Superior temporal gyrus (tissue), 1 donor: ENCODE data around the gene TRPM4.
A peak's percentile ranks its signal among the peaks of the same experiment; 100 is the strongest.
"Not testable (repeated sequence)": the region's sequence is repeated elsewhere in the genome, so short reads cannot be mapped to it uniquely, and the experiment has no call there.

Experiments
- DNase-seq: peaks from one replicate; pipeline ENCODE4 v3.0.0-alpha.2; 2016; ENCODE audit errors: extremely low spot score

Gene TRPM4

DNA sequence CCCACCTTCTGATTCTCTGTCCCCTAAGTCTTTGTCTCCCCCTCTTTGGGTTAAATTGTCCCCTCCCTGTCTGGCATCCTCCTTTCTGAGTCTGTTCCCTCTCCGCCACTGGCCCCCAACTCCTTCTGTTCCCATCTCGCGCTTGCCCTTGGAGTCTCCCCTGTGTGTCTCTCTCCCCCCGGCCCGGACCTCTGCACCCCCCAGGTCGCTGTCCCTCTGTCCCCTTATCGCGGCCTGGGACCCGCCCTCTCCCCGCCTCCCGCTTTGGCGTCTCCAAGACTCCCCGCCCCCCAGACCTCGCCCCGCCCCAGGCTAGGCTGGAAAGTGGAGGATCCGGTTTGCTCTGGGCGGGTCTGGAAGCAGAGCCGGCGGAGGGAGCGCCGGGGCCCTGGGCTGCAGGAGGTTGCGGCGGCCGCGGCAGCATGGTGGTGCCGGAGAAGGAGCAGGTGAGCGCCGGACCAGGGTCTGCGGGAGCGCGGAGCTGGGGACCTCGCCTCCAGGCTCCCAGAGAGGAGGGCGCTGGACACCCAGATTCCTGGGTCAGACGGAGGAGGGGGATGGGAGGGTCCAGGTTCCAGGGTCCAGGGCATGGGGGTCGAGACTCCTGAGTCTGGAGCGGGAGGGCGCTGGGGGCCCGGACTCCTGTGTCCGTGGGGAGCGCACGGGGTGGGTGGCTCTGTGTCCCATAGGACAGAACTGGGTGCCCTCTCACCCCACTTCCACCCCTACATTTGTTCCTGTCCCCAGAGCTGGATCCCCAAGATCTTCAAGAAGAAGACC lies at the start of gene TRPM4:
Gene TRPM4, plus strand, starts transcription at position 348 of the 780 bp plus-strand sequence. Its CDS starts 75 bp downstream, at position 423.
- peak; percentile 17 for DNase-seq

DNA sequence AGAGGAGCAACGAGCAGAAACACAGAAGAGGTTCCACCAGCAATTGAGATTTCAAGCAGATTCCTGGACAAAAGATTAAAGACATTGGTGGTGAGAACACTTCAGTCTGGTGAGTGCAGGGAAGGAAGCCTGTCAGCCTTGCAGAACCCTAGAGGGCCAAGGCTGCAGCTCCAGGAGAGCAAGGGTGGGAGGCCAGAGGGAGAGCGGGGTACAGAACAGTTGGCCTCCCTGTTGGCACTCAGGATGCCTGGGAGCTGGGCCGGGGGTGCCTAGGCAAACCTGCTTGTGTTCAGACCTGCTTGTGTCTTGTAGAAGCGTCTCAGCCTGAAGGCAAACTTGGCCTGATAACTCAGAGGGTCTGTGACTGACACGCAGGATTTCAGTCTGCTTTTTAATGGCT lies 48.5 kb upstream of the TRPM4 start:
- DNase-seq, result no peak

DNA sequence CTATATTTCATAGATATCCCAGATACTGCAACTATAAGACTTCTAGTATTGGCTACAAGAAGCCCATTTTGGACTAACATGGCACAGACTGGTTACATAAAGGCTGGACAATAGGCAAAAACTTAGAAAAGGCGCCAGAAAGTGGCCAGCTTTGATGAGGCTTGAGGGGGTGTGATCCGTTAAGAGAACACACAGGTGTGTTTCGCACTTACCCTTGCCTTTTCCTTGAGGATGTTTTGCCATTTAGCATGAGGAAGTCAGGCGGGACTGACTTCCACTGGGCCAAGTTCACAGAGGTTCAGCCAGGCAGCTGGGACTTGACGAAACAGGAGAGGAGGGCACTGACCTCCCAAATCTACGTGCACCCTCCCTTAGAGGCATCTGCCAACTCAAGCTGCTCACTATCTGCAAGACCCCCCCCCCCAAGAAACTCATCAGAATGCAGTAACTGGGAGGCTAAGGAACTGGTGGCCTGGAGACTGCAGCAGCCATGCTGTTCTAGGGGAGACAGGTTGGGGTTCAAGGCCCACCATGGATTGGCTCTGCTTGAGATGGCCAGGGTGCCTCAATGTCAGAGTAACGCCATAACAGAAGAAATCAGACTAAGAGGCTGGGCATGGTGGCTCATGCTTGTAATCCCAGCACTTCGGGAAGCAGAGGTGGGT lies 47.9 kb upstream of the TRPM4 start:
- no peak for DNase-seq

DNA sequence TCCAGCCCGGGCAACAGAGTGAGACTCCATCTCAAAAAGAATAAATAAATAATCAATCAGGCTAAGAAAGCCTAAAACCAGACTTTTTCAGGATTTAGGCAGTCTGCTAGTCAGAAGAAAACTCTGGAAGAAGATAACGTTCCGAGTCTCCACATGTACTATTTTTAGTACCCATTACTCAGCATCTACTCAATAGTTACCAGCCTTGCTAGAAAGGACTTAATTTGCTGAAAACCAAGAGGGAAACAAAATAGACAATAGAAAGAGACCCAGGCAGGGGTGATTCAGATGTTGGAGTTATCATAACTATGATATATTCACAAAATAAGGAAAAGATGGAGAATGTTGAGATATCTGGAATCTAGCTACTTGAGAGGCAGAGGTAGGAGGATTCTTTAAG lies 47.0 kb upstream of the TRPM4 start:
- peak; percentile 34 for DNase-seq

DNA sequence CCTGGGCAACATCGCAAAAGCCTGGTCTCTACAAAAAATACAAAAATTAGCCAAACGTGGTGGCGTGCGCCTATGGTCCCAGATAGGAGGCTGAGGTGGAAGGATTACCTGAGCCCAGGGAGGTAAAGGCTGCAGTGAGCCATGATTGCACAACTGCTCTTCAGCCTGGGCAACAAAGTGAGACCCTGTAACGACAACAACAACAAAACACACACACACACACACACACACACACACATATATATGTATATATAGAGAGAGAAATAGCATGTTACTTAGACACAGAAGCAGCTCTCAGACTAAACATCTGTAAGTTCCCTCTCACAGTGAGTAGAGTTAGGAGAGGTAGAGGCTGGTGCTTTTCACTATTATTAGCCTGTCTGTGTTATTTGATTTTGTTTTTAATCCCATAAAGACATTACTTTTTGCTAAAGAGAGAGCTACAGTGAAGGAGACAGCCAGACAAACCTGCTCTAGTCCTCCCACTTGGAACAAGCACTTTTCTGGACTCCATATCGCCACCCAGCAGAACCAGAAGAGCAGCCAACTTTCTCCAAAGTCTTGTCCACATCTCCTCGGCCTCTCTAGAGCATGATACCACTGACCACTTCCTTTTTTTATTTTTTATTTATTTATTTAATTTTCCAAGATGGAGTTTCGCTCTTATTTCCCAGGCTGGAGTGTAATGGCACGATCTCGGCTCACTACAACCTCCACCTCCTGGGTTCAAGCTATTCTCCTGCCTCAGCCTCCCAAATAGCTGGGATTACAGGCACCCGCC lies 46.2 kb upstream of the TRPM4 start:
- no peak for DNase-seq

DNA sequence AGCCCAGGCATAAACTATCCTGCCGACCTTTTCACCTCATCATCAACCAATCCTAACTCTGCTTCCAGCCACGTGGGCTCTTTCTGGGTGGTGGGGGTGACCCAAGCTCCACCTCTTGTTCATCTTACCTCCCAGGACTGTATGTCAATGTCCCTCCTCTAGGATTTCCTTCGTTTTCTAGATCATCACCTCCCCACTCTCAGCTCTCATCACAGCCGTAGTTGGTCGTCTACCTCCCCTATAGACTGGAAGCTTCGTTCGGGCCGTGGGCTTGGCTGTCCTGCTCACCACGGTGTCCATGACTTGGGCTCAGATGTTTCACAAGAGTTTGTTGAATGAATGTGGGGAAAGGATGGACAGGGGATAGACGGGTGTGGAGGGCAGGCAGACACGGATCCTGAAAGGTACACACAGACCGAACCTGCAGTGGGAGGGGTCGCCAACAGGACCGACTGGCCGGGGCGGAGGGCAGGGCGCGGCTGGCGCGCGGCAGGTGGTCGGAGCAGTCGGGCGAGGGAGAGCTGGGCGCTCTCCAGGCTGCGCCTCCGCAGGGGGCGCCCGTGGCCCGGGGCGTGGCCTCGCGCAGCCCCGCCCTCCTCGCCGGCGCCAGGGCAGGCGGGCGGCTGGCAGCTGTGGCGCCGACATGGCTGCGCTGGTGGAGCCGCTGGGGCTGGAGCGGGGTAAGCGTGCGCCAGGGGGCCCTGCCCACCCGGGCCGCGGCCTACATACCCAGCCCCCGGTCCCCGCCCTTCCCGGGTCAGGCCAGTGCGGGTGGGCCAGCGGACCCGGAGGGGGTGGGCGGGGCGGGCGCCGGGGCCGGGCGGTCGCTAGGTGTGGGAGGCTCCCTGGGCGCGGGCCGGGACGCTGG lies 43.6 kb upstream of the TRPM4 start, which contains the start of gene LIN7B:
Gene LIN7B, plus strand, starts transcription at position 609 of the 868 bp plus-strand sequence. Its CDS starts 35 bp downstream, at position 644.
- peak; percentile 60 for DNase-seq

DNA sequence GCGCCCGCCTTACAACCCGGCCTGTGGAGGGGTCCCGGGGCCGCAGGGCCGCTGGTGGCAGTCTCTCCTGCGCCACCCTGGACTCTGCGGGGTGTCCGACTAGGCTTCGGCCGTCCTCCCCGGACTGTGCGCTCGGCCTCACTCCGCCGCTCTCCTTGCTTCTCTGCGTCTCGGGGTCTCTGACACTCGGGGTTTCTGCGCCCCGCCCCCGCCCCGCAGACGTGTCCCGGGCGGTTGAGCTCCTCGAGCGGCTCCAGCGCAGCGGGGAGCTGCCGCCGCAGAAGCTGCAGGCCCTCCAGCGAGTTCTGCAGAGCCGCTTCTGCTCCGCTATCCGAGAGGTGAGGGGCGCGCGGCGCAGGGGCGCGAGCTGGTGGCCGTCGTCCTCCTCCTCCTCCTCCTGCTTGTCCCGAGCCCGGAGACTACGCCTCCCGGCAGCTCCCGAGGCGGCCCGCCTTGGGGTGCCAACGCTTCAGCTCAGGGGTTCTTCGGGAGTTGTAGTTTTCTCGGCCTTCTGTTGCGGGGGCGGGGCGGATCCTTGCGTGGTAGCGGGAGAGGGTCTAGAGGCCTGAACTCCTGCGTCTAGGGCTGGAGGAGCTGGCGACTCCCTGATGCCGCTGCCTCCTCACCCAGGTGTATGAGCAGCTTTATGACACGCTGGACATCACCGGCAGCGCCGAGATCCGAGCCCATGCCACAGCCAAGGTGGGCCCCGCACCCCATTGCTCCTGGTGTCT lies 42.8 kb upstream of the TRPM4 start:
- peak; percentile 75 for DNase-seq

DNA sequence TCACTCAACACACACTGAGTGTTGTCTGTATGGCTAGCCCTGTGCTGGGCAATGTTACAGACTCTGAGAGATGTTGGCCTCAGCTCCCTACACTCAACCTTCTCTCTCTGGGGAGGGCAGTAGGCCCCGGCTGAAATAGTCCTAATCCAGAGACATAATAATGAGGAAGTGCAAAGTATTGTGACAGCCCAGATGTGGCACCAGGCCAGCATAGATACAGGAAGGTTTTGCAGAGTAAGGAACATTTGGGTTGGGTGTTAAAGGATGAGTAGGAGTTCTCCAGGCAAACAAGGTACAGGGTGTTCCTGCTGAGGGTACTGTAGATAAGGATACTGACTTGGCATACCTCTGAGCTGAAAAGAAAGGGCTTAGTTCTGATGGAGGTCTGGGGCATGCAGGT lies 41.0 kb upstream of the TRPM4 start:
- no peak for DNase-seq

DNA sequence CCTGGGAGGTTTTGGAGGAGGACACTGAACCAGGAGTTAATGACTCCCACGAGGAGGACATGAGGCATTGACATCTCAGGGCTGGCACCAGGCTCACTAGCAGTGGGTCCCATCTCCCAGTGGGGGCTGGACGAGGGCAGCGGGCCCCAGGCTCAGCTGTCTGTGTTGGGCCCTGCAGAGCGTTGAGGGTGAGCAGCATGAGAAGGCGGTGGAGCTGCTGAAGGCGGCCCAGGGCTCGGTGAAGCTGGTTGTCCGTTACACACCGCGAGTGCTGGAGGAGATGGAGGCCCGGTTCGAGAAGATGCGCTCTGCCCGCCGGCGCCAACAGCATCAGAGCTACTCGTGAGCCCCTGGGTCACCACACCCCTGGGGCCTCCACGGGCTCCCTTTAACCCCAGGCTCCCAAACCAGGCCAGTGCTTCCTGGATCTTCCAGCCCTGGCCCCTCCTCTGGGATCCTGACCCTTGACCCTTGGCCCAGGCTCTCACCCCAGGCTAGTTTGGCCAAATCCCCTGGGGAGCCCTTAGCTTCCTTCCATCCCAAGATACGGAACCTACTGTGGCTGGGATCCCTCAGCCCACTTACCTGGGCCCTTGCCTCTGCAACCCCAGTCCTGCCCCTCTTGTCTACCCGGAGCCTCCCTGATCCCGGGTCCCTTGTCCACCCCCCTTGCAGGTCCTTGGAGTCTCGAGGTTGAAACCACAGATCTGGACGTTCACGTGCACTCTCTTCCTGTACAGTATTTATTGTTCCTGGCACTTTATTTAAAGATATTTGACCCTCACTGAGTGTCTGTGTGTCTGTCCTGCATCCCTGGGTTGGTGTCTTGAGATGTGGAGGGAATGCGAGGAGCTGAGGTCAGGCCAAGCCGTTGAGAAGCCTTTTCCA lies 39.7 kb upstream of the TRPM4 start:
- DNase-seq, result no peak

DNA sequence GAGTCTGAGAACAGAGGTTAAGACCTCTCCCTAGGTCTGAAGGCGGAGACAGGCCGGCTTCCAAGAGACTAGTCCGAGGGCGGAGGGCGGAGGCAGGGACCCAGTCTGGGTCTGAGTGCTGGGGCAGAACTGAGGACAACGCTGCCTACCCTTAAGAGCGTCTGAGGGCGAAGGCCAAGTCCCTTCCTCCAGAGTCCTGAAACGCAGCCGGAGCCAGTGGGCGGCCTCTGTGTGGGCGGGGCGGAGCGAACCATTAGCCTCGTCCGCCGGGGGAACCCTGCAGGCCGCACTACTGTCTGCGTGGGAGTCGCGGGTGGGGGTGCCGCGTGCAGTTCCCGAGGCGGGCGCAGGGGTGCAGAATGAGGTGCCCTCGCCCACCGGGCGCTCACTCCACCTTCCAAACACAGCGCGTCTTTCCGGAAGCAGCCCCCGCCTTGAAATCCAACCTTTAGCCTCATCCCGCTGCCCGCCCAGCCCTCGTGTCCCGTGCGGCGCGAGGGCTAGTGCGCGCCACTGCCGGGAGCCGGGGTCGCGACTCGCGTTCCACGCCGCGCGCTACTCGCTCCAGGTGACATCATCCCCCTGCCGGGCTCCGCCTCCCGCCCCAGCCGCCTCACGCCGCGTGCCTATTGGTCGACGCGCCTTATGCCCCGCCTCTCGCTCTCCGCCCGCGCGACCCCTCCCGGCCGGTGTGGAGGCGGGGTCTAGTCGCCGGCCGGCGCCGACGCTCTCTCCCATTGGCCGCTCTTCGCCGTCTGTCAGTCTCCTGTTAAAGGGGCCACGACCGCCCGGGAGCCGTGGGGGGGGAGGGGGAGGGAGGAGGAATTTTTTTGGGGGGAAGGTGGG lies 38.8 kb upstream of the TRPM4 start, which contains the start of gene C19orf73:
Gene C19orf73, minus strand, starts transcription at position 579 of the 846 bp plus-strand sequence. Its CDS starts 121 bp downstream, at position 458.
- DNase-seq, result peak; percentile 94

DNA sequence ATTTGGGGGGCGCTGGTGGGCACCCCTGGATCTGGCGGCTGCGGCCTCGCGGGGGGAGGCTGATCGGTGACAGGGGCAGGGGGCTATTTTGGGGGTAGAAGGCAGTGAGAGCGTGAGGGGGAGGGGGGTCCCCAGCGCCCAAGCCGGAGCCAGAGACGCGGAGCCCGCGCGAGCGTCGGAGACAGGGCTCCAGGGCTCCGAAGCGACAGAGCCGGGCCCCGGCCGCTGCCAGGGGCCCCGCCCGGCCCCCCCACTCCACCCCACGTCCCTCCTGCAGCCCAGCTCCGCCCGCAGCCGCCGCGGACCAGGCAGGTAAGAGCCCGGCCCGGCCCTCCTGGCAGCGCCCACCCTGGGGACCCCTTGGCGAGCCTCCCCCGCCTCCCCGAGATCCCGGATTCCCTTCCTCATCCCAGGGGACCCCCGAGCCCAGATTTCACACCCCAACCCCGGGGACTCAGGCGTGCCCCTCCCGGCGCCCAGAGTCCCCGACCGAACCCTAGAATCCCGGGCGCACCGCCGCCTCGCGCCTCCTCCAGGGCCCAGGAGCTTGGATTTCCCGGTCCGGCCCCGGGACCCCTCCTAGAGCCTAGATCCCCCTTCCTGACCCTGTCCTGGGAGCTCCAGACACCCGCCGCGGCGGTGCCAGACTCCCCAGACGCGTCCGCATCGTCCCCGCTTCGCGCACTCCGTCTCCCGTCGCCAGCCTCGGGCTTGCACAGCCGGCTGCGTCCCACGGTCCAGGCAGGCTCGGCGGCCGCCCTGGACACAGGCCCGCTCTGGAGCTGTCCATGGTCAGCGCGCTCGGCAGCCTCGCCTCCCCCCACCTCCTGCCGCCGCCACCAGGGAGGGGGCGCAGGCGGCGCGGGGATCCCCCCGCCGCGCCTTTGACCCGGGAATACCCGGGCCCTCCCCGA lies 37.9 kb upstream of the TRPM4 start, which contains the start of gene PPFIA3:
Gene PPFIA3, plus strand, starts transcription at position 134 of the 914 bp plus-strand sequence. CDS start 8,330 bp downstream, outside the sequence.
- DNase-seq, result no peak

DNA sequence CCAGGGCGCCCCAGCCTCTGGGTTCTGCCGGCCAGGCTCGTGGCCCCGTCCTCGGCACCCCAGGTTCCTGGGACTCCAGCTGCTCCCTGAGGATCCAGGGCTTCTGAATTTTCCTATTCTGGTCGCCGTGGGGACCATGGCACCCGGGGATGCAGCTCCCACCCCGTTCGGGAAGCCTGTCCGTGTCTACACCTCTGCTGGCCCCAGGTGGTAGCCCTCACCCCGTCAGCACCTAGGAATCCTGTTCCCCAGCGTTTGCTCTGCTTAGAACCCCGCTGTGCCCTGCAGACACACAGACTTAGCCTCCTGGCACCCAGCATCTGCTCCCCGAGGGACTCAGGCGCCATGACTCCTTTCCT lies 37.3 kb upstream of the TRPM4 start:
- DNase-seq, result no peak

DNA sequence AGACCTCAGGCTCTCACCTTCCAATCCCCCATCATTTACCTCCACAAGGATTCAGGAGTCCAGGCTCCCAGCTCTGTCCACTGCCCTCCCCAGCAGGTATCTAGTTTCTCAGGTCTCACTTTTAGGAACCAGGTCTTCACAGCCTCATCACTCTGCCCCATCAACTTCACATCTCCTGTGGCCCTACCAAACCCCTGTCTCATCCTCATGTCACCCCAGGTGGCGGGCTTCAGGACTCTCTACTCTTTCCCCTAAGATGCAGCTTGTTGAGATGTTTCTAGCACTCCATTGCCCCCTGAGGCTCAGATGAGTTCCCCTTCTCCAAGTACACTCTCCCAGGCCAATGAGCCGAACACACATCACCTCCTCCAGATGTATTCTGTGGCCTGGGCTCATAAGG lies 36.7 kb upstream of the TRPM4 start:
- no peak for DNase-seq

DNA sequence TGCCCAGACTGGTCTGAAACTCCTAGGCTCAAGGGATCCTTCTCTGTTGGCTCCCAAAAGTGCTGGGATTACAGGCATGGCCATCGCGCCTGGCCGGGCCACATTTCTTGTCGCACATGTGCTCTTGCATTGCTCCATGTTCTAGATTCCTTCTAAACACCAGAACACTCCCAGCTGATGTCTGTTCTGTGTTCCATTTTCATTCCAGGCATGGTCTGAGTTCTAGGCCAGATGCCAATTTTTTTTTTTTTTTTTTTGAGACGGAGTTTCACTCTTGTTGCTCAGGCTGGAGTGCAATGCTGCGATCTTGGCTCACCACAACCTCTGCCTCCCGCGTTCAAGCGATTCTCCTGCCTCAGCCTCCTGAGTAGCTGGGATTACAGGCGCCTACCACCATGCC lies 35.8 kb upstream of the TRPM4 start:
- peak; percentile 40 for DNase-seq

DNA sequence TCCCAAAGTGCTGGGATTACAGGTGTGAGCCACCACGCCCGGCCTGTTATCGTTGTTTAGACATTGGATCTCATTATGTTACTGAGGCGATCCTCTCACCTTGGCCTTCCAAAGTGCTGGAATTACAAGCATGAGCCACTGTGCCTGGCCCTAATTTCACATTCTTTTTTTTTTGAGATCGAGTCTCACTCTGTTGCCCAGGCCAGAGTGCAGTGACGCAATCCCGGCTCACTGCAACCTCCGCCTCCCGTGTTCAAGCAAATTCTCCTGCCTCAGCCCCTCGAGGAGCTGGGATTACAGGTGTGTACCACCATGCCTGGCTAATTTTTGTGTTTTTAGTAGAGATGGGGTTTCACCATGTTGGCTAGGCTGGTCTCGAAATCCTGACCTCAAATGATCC lies 34.3 kb upstream of the TRPM4 start:
- not testable (repeated sequence) for DNase-seq

DNA sequence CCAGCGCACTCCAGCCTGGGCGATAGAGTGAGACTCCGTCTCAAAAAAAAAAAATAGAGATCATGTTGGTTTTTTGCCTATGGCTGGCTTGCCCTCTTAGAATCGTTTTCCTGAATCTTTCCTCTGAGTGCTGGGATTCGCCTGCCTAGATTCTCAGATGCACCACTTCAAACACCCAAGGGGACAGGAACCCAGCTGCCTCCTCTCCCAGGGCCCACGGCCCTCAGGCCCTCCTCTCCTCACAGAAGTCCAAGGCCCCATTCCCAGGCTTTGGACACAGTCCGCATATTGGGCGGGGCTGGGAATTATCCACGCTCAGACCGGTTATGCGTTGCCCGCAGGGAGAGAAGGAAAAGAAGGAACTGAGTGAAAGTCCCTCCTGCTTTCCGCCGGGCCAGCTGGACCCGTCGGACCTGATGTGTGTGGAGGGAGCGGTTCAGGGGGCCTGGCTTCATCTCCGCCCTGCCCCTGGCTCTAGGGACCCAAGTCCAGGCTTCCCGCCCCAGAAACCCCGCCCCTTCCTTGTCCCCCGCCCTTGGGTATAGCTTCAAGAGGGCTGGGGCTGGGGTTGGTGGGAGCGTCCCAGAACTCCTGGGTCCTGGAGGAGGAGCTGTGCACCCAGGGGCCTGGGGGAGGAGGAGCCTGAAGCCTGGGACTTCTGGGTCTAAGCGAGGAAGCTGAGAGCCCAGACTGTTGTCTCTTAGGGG lies 32.4 kb upstream of the TRPM4 start:
- no peak for DNase-seq

DNA sequence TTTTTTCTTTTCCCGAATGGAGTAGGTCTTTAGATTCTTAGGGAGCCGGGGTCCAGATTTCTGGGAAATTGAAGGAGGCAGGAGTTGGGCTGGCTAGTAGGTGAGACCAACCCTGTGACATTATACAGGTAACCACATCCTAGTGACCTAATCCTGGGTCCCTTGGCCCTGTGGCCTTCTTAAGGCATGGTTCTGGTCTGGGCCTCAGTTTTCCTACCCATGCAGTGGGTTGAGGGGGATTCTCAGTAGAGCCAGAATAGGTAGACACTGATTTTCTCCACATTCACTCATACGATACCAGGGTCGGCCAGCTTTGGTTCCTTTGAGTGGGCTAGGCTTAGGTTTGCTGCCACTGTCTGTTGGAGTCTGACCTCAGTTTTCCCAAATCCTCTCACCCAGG lies 31.0 kb upstream of the TRPM4 start:
- no peak for DNase-seq
